DOHH2 (cell line): Measurements from ENCODE around the gene GPR160.

ENCODE experiments used
- EZH2phosphoT487 ChIP-seq: fragments of 200-600 bp; sonication (generic); IDR thresholded peaks from 2 replicates; pipeline ENCODE4 v1.6.1; 2017; ENCODE audit warnings: borderline replicate concordance, mild to moderate bottlenecking, antibody characterized with exemption, low read length, moderate library complexity, mixed read lengths
- TF ChIP-seq, protein P1 (sequence below): fragments of 200-600 bp; sonication (generic); IDR thresholded peaks from one replicate; pipeline ENCODE4 v1.5.1; 2014; ENCODE audit warnings: antibody characterized with exemption, mild to moderate bottlenecking, low read depth, low read length; ENCODE audit not compliant: poor library complexity, severe bottlenecking

DNA sequence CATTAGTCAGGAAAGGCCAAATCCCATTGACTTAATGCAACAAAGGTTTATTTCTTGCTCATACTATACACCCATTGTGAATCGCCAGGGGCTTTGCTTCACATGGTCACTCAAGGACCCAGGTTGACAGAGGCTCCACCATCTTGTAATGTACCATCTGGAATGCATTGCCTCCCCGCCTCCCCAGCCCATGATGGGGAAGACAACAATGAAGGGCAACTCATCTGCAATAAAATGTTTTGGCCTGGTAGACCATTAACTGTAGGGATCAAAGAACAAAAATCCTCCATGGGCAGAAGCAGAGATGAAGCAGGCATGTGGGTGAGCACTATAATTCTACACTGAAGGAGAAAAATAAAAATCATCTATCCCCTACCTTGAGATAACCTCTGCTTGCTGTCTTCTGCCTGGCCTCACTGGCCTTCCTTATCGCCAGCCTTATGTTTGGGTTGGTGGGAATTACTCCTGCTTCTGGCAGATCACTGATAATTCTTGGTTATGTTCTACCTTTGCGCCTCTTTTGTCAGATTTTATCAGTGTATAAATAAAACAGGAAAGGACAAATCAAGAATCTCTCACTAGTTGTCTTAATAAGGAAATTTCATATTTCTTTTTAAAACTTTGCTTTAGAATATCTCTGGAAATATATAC lies 37.8 kb downstream of the GPR160 start:
- TF ChIP-seq EZH2phosphoT487: no peak
- TF ChIP-seq, protein P1, sequence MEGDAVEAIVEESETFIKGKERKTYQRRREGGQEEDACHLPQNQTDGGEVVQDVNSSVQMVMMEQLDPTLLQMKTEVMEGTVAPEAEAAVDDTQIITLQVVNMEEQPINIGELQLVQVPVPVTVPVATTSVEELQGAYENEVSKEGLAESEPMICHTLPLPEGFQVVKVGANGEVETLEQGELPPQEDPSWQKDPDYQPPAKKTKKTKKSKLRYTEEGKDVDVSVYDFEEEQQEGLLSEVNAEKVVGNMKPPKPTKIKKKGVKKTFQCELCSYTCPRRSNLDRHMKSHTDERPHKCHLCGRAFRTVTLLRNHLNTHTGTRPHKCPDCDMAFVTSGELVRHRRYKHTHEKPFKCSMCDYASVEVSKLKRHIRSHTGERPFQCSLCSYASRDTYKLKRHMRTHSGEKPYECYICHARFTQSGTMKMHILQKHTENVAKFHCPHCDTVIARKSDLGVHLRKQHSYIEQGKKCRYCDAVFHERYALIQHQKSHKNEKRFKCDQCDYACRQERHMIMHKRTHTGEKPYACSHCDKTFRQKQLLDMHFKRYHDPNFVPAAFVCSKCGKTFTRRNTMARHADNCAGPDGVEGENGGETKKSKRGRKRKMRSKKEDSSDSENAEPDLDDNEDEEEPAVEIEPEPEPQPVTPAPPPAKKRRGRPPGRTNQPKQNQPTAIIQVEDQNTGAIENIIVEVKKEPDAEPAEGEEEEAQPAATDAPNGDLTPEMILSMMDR: no peak
